Head of caudate nucleus (tissue), 42 donors: ENCODE measurements around the gene JADE2.

Experiments used
- DNase-seq, 42 donors: peaks; one replicate each; pipeline versions ENCODE4 v3.0.0 to v3.0.0-alpha.2; 2020 to 2021; ENCODE audit warnings: mixed read lengths in 7 of 42
- intact Hi-C: fragments of 100-400 bp; cut with DNase I; formaldehyde crosslinking; loops from one replicate; pipeline ENCODE4 v1.15.0; 2022

JADE2 gene

DNA sequence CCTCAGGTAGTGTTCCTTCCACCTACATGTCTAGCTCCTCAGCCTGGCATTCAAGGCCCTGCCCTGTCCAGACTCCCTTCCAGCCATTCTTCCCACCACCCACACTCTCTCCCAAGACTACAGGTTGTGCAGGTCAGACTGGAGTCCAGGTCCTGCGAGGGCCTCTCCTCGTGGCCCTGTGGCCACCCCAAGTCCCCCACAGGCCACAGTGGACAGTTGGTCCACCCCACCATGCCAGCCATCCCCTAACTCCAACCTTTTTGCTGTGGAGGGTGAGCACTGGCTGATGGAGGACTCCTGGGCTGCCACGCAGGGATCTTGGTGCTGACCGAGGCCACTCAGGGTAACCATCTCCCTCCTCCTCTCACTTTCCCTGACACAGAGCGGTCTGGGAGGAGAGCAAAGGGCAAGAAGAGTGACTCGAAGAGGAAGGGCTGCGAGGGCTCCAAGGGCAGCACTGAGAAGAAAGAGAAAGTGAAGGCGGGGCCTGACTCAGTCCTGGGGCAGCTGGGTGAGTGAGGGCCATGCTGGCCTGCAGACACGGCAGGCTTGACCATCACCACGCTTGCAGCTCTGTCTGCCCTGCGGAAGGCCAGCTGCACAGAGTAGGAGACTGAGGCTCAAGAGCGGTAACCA, 51.0 kb downstream of the JADE2 start:
- intact Hi-C loops, result loop anchor here (5.0 to 10.0 kb wide), 2 partner anchors 49 to 392 kb away; partner anchors contain the start of gene JADE2
- no peak for DNase-seq

DNA sequence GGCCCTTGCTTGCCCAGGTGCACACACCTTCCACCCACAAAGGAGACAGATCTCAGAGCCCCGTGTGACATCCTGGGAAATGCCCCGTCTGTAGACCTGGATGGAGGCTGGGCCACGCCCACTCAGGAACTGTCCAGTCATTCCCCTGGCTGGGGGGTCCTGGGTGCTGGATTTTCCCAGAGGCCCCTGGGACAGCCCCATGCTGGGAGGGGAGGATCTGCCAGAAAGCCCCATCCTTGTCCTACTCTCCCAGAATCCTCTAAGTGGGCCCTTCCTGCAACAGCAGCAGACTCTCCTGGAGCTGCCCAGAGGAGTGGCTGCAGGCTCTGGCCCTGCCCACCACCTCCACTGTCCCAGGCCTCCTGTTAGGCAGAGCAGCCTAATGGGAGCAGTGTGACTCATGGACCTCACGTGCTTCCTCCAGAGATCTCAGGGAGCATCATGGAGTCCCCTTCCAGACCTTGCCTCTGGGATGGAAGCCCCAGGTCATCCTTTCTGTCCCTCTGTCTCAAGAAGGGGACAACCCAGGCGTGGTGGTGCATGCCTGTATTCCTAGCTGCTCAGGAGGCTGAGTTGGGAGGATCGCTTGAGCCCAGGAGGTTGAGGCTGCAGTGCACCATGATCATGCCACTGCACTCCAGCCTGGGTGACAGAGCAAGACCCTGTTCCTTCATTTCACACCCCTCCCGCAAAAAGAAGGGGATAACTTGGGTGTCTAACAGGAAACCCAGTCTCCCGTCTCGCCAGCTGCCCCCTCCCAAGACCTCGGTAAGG, 51.7 kb downstream of the JADE2 start:
- DNase-seq, result no peak
- intact Hi-C loops, result loop anchor here (5.0 to 10.0 kb wide), 2 partner anchors 50 to 392 kb away; partner anchors contain the start of gene JADE2

- peak; percentile 69 to 94 (median 86) for DNase-seq
- intact Hi-C loops, result loop anchor here (5.0 to 10.0 kb wide), 2 partner anchors 51 to 393 kb away; partner anchors contain the start of gene JADE2
These were observed 52.5 kb downstream of the JADE2 start for GRCh38 chr5:134577796-134578577.

- DNase-seq, result peak in 2 of 42 donors; percentile 2 to 11
- intact Hi-C loops, result loop anchor here (5.0 to 10.0 kb wide), 2 partner anchors 51 to 394 kb away; partner anchors contain the start of gene JADE2
These were observed 53.3 kb downstream of the JADE2 start for GRCh38 chr5:134578578-134579283.

DNA sequence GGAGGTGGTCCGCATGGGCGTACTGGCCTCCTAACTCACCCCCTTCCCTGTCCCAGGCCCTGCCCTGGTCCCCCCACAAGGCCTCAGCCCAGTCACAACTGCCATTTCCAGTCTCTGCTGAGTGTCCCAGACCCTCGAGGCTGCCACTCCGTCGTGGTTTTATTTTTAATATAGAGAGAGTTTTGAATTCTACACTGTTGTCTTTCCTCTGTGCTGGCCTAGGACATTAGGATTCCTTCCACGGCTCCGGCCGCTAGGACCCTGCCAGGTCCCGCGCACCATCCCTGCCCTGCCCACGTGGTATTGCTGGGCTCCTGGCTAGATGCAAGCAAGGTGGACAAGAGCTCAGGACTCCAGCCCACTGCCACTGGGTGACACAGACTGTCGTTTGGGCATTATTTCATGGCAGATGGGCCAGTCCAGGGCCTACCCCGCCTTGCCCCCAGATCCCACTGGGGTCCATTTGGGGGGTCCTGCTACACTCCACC, 53.9 kb downstream of the JADE2 start:
- DNase-seq, result peak in 2 of 42 donors; percentile 0 to 12
- intact Hi-C loops, result loop anchor here (5.0 to 10.0 kb wide), 2 partner anchors 52 to 395 kb away; partner anchors contain the start of gene JADE2

DNA sequence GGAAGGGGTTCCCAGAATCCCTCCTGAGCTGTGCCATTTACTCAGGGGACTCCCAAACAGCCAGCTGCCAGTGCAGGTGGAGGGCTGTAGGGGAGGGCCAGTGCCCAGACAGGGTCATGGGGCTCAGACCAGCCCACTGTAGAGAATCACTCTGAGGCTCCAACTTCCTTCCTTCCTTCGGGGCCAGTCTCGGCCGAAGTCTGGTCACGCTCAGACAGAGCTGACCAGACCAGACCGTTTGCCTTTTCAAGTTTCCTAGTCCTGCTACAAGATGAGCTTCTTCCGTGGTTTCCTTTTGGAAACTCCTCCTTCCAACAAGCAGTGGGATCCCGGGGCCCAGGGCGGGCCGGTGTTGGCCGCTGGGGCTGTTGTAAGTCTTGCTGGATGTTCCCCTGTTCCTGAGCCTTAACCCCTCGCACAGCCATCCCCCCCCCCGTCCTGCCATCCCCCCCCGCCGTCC, 54.6 kb downstream of the JADE2 start:
- intact Hi-C loops, result loop anchor here (10.0 kb wide), 1 partner anchor 275 kb away; no protein-coding TSS in a partner anchor
- DNase-seq, result peak in 5 of 42 donors; percentile 15 to 30 (median 22)

GRCh38 chr5:134581241-134581981, 55.9 kb downstream of the JADE2 start:
- intact Hi-C loops, result loop anchor here (10.0 kb wide), 1 partner anchor 277 kb away; no protein-coding TSS in a partner anchor
- peak in 4 of 42 donors; percentile 17 to 29 (median 24) for DNase-seq

- intact Hi-C loops, result loop anchor here (10.0 kb wide), 1 partner anchor 277 kb away; no protein-coding TSS in a partner anchor
- DNase-seq, result no peak
These were observed 56.8 kb downstream of the JADE2 start for GRCh38 chr5:134582281-134582680.

GRCh38 chr5:134582941-134583340, 57.5 kb downstream of the JADE2 start:
- DNase-seq, result no peak
- intact Hi-C loops, result loop anchor here (10.0 kb wide), 1 partner anchor 278 kb away; no protein-coding TSS in a partner anchor

DNA sequence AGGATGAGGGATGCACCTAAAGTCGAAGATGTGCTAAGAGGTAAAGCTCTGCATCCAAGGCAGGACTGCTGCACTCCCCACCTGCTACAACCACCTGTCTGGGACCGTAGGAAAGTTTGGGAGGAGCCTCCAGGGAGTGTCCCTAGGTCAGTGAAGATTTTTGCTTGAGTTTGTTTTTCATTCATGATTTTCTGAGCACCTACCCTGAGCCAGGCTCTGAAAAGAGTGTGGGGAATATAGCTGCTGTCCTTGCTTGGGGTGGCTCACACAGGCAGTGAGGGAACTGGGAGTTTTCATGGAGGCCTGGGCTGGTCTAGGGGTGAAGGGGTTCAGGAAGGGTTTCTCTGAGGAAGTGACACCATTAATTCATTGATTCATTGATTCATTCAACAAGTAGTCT, 58.3 kb downstream of the JADE2 start:
- intact Hi-C loops, result loop anchor here (10.0 kb wide), 1 partner anchor 279 kb away; no protein-coding TSS in a partner anchor
- DNase-seq, result no peak

DNA sequence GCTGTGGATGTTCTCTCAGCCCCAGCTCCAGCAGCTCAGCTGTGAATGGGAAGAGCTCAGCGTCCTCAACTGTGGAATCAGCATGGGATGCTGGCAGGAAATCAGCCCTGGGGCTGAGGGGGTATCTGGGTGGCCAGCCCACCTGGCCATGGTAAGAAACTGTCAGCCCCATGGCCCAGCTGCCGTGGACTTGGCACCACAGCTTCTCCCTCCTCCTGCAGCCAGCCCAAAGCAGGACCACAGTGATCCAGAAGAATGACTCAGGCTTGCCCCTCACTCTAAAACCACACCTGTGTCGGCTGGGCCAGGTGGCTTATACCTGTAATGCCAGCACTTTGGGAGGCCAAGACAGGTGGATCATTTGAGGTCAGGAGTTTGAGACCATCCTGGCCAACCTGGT, 59.2 kb downstream of the JADE2 start:
- peak in 1 of 42 donors; percentile 21 for DNase-seq

GRCh38 chr5:134585966-134586365, 60.5 kb downstream of the JADE2 start:
- peak in 1 of 42 donors; percentile 27 for DNase-seq
- intact Hi-C loops, result loop anchor here (10.0 kb wide), 1 partner anchor 281 kb away; no protein-coding TSS in a partner anchor

More for the DNA sequence above, 59.2 kb downstream of the JADE2 start:
- intact Hi-C loops, result loop anchor here (10.0 kb wide), 1 partner anchor 280 kb away; no protein-coding TSS in a partner anchor

DNA sequence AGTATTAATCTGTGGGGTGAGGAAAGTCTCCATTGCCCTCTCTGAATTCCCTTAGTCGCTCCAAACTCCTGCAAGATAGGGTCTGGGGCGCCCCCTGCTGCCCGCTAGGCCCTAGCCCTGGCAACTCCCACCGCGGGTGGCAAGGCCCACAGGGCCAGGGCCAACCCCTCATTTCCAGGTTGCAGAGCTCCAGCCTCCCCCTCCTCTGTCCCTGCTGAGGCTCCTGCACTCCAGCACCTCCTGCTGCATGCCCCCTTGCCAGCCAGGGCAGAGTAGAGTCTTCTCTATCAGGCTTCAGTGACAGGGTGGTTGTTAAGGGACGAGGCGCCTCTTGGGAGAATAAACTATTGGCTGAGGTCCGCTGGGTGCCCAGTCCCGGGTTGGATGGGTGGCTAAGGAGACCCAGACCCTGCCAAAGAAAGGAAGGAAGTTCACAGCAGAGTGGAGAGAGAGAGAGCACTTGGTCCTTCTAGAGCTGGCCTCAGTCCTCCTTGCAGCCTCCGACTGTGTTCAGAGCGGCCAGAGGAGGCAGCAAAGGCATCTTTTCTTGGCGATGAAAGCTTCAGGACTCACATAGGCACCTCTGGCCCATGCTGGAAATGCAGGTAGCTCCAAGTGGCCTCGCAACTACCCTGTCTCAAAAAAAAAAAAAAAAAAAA, 61.5 kb downstream of the JADE2 start:
- DNase-seq, result peak; percentile 59 to 93 (median 82)
- intact Hi-C loops, result loop anchor here (10.0 kb wide), 1 partner anchor 282 kb away; no protein-coding TSS in a partner anchor

DNA sequence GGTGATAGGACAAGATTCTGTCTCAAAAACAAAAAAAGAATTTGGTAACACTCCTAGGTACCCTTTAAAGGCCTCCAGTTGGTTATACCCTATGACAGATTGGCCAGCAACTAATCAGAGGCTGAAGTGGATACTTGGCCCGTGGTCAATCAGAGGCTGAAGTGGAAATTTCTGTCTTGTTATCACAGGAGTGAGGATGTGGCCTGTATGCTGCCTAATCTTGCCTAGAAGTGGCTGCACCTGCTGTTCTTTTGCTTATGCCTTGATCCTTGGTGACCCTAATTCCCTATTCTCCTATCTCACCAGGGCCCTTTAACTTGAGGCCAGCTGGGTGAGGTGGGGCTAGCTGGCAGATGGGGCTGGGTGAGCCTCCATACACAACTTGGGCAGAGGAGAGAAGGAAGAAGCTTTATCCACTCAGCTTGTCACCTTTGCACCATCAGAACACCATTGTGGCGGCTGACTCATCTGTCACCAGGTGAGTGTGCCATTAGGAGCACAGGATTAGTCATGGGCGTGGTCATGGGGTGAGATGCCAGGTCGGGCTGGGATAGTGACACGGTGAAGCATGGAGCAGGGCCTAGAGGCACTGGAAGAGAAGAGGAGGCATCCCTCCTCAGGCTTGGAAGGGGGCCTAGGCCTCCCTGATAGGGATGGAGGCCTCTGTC, 65.7 kb downstream of the JADE2 start:
- DNase-seq, result peak in 4 of 42 donors; percentile 15 to 36 (median 26)
- intact Hi-C loops, result no loop called here

- DNase-seq, result peak in 2 of 42 donors; percentile 13 to 25
- intact Hi-C loops, result no loop called here
These were observed 66.8 kb downstream of the JADE2 start for GRCh38 chr5:134592141-134592746.
